H1 (cell line): Measurements from ENCODE around the gene MYO5A. TPM values are rescaled to one million over a fixed set of nuclear protein-coding genes. Genes with fewer than 3 reads are reported as not detected.

ENCODE experiments used
- MAX ChIP-seq: IDR thresholded peaks from 2 replicates; pipeline ENCODE4 v1.6.1; 2012; ENCODE audit warnings: inconsistent platforms
- RNF2 ChIP-seq: fragments of 200-900, 300-1000 bp; sonication (generic); IDR thresholded peaks from 2 replicates; pipeline ENCODE4 v1.7.1; 2016; ENCODE audit warnings: borderline replicate concordance, low read depth, mild to moderate bottlenecking, antibody characterized with exemption, low read length; ENCODE audit not compliant: poor library complexity, severe bottlenecking; ENCODE audit errors: missing control alignments
- SAP30 ChIP-seq: fragments of 300-600 bp; sonication (generic); IDR thresholded peaks from 2 replicates; pipeline ENCODE4 v1.7.1; 2012; ENCODE audit warnings: low read length, moderate library complexity, mild to moderate bottlenecking, inconsistent platforms; ENCODE audit not compliant: insufficient read depth, insufficient replicate concordance
- SP2 ChIP-seq: IDR thresholded peaks from 2 replicates; pipeline ENCODE4 v1.6.1; 2012; ENCODE audit warnings: mild to moderate bottlenecking, low read length, inconsistent platforms
- TAF1 ChIP-seq: IDR thresholded peaks from 2 replicates; pipeline ENCODE4 v1.6.1; 2011; ENCODE audit warnings: mild to moderate bottlenecking, low read depth, low read length
- polyA plus RNA-seq, 7 experiments: library from polyadenylated mRNA; depleted of rRNA in 3 of 7; stranded (reverse) in 5 of 7; unstranded in 2 of 7; fragments of >200 nt in 5 of 7; fragments of 200-250 nt in 2 of 7; gene quantifications; 1 replicate in 5 of 7; 2 replicates in 1 of 7; 4 replicates in 1 of 7; pipeline versions ENCODE4 v1.2.1 to v1.2.3, GENCODE V29; 2011 to 2013; ENCODE audit warnings: missing spikeins in 2 of 7, mixed read lengths in 2 of 7
- total RNA-seq: library from RNA; stranded (reverse); fragmentation: NEBNext Ultra II Directional; extraction: Animal tissue kit (Norgen Biotek cat#: 25700); gene quantifications from 2 replicates; pipeline ENCODE4 v1.2.1, GENCODE V29; 2021

MYO5A gene
- total and polyA plus RNA-seq, 2 of the 8 experiments (the other 6 are each of a cell fraction or from before 2014, with no cell fraction given) = 11.4 to 24.7 TPM

- no peak for TF ChIP-seq TAF1
- TF ChIP-seq RNF2 = no peak
- TF ChIP-seq MAX = no peak
- no peak for TF ChIP-seq SAP30
- TF ChIP-seq SP2 = no peak
Observed at GRCh38 chr15:52440946-52441345, 87.7 kb downstream of the MYO5A start (continued).
